Stimulated activated naive CD8-positive, alpha-beta T cell treated with anti-CD3 and anti-CD28 coated beads, Interleukin-15, amount 100 ng/mL, for 72 hours (primary cell): Measurements from ENCODE around the gene APBA3.

ENCODE experiments used
- ATAC-seq: fragments of 150-1000 bp; cut with Tn5 transposase; 2 replicates; pipeline ENCODE4 v1.10.0; 2021; ENCODE audit warnings: mild to moderate bottlenecking, moderate library complexity
- DNase-seq, 2 donors: peaks; one replicate each; pipeline ENCODE4 v3.0.0; 2021 to 2022
- H3K27ac Mint-ChIP-seq, 2 donors: one replicate each; pipeline ENCODE4 v1.8.0; 2022; ENCODE audit warnings: mild to moderate bottlenecking in 2 of 2, mixed read lengths in 2 of 2, moderate library complexity in 2 of 2
- H3K27me3 Mint-ChIP-seq: one replicate; pipeline ENCODE4 v1.8.0; 2022; ENCODE audit warnings: mixed read lengths
- H3K4me1 Mint-ChIP-seq: one replicate; pipeline ENCODE4 v1.8.0; 2022; ENCODE audit warnings: mild to moderate bottlenecking, mixed read lengths
- H3K4me3 Mint-ChIP-seq, 2 donors: one replicate each; pipeline ENCODE4 v1.8.0; 2022; ENCODE audit warnings: mild to moderate bottlenecking in 2 of 2, mixed read lengths in 2 of 2, moderate library complexity in 1 of 2
- H3K9me3 Mint-ChIP-seq, 2 donors: one replicate each; pipeline ENCODE4 v1.8.0; 2022; ENCODE audit warnings: mixed read lengths in 2 of 2

Gene APBA3

GRCh38 chr19:3780786-3781304 lies 19.4 kb upstream of the APBA3 start:
- Mint-ChIP-seq H3K4me1 (peaks cover 14% of the 10 kb centered on the region), H3K4me3 (no peak overlapping the region), H3K27me3 (no peaks in the 10 kb centered on the region), H3K27ac (no peak overlapping the region), H3K9me3 (peaks cover 12 to 17% of the 10 kb centered on the region in 2 donors)
- ATAC-seq (no peak), DNase-seq (no peak)

DNA sequence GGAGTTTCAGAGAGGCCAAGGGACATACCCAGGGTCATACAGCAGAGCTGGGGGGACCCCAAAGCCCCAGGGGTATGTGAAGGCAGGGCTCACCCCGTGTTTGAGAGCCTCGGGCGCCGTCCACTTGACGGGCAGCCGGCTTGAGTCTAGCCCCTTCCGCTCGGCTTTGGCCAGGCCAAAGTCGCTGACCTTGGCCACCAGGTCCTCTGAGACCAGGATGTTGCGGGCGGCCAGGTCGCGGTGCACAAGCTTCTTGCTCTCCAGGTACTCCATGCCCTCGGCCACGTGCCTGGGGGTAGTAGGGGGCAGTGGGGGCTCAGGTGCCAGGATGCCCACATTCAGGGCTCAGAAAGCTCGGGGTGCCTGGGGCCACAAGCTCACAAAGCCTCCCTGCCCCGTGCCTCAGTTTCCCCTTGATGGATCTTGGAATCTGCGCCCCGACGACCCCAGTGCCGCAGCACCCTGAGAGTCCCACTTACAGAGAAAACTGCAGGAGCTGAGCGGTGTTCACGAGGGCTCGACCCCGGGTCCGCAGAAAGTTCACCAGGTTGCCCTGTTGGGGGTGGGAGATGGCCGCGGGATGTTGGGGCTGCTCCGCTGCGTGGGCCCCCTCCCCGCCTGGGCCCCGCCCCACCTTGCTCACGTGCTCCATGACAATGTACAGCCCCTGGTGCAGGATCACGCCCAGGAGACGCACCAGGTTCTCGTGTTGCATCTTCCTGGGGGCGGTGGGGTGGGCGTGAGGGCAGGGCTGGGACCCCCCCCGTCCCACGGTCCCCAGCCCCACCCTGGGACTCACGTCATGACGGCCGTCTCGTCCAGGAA lies 17.6 kb upstream of the APBA3 start:
- DNase-seq (no peak), ATAC-seq (no peak)
- H3K27me3 Mint-ChIP-seq, result no peaks in the 10 kb centered on the region
- H3K4me3 Mint-ChIP-seq, result no peak overlapping the region
- peaks cover 12 to 17% of the 10 kb centered on the region in 2 donors for H3K9me3 Mint-ChIP-seq
- peaks cover under 1% of the 10 kb centered on the region for H3K4me1 Mint-ChIP-seq
- no peak overlapping the region for H3K27ac Mint-ChIP-seq

GRCh38 chr19:3778104-3778867 lies 16.8 kb upstream of the APBA3 start:
- DNase-seq (no peak), ATAC-seq (no peak)
- Mint-ChIP-seq H3K27ac (no peak overlapping the region), H3K4me3 (no peak overlapping the region), H3K4me1 (no peaks in the 10 kb centered on the region), H3K9me3 (peaks cover 12 to 17% of the 10 kb centered on the region in 2 donors), H3K27me3 (no peaks in the 10 kb centered on the region)

GRCh38 chr19:3776479-3777040 lies 15.1 kb upstream of the APBA3 start:
- H3K27me3 Mint-ChIP-seq, result no peaks in the 10 kb centered on the region
- H3K9me3 Mint-ChIP-seq, result peaks cover 3 to 5% of the 10 kb centered on the region in 2 donors
- H3K4me1 Mint-ChIP-seq, result no peaks in the 10 kb centered on the region
- H3K27ac Mint-ChIP-seq, result no peak overlapping the region
- H3K4me3 Mint-ChIP-seq, result no peak overlapping the region
- DNase-seq (no peak), ATAC-seq (no peak)

DNA sequence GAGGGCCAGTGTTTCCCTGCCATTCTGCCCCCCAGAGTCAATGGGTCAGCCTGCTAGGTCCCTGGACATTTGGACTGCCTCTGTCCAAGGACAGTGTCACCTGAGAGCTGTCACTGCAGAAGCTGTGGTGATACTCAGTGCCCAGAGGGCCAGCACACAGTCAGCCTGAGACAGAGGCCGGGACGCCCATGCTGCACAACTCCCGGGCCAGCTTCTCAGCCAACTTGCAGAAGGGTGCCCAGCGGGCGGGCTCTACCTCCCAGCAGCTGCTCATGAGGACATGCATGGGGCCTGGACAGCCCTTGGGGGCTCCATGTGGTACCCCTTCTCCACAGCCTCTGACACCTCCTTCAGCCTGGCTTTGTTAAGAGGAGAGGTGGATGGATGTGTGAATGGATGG lies 14.3 kb upstream of the APBA3 start:
- Mint-ChIP-seq H3K4me3 (no peak overlapping the region), H3K9me3 (no peaks in the 10 kb centered on the region), H3K4me1 (no peaks in the 10 kb centered on the region), H3K27ac (no peak overlapping the region), H3K27me3 (no peaks in the 10 kb centered on the region)
- ATAC-seq (no peak), DNase-seq (no peak)

DNA sequence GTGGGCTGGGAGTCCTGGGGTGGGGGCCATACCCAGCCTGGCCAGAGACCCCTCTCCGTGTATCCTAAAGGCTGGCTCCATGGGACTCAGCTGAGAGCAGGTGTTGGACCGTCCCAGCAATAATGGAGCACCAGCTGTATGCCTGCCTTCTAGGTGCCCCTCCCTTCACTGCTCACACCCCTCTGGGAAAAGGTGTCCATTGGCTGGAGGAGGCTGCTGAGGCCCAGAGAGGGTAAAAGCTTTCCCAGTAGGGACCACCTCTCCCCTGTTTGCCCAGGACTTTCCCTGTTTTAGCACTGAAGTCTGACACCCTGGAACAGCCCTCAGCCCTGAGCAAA lies 13.9 kb upstream of the APBA3 start:
- H3K4me3 Mint-ChIP-seq, result no peak overlapping the region
- no peak for ATAC-seq
- H3K4me1 Mint-ChIP-seq, result no peaks in the 10 kb centered on the region
- no peak for DNase-seq
- no peaks in the 10 kb centered on the region for H3K9me3 Mint-ChIP-seq
- H3K27me3 Mint-ChIP-seq, result no peaks in the 10 kb centered on the region
- H3K27ac Mint-ChIP-seq, result no peak overlapping the region

DNA sequence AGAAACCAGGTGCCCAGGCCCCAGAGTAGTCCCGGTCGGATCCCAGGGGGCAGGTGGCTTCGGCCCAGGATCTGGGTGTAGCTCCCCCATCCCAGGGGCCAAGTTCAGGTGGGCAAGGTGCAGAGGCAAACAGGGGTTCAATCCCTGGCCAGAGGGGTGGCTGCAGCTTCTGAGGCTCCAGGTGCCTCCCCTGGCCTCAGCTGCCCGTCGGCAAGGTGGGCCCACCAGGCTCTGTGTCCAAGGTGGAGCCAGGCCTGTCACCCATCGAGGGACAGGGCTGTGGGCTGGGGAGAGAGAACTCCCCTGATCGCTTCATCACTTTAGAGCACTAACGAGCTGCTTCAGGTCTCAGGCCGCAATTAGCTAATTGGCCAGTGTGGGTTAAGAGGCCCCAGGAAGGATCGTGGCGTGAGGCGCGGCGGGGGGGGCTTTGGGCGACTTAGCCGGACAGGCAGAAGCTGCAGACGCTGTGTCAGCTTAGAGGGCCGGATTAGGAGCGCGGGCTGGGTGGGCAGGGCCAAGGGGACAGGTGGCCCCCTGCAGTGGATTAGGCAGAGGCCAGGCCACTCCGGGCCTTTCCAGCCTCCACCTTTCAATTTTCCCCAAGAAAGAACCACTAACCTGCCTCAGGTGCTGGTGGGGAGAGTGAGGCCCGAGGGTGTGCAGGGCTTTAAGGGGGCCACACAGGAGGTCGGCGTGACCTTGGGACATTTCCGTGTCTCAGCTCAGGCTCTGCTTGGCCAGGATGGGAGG lies 13.3 kb upstream of the APBA3 start:
- Mint-ChIP-seq H3K27ac (no peak overlapping the region), H3K9me3 (no peaks in the 10 kb centered on the region), H3K4me1 (no peaks in the 10 kb centered on the region), H3K4me3 (no peak overlapping the region), H3K27me3 (no peaks in the 10 kb centered on the region)
- DNase-seq, result no peak
- no peak for ATAC-seq

DNA sequence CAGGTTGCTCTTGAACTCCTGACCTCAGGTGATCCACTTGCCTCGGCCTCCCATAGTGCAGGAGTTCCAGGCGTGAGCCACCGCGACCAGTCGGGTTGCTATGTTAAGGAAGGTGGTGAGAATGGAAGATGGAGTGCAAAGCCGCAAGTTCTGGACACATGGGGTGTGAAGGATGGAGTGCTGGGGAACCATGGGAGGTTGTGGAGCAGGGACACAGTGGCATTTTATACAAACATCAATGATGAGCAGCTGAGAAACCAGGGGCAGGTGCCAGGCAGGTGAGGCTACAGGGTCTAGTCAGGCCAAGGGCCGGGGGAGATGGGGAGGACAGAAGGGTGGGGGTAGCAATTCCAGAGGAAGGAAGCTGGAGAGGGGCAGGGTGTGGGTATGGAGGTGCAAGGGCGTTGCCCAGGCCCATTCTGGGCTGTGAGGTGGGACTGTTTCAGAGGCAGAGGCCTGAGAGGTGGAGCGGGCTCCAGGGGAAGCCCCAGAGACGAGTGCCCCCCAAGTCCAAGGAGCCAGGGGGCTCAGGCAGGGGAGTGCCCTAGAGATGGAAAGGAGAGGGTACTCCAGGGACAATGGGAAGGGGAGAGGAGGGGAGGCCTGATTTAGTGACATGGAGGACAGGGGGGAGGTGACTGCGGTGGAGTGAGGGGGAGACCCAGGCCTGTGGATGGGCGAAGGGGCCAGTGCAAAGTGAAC lies 12.5 kb upstream of the APBA3 start:
- ATAC-seq (no peak), DNase-seq (no peak)
- Mint-ChIP-seq H3K27ac (no peak overlapping the region), H3K27me3 (no peaks in the 10 kb centered on the region), H3K4me3 (no peak overlapping the region), H3K4me1 (no peaks in the 10 kb centered on the region), H3K9me3 (no peaks in the 10 kb centered on the region)

- no peaks in the 10 kb centered on the region for H3K9me3 Mint-ChIP-seq
- no peak for ATAC-seq
- H3K27me3 Mint-ChIP-seq, result no peaks in the 10 kb centered on the region
- peaks cover under 1% of the 10 kb centered on the region for H3K4me1 Mint-ChIP-seq
- no peak within 1 kb of the TSS for H3K4me3 Mint-ChIP-seq
- H3K27ac Mint-ChIP-seq, result peak within 1 kb of the TSS; percentile 44 to 64
- no peak for DNase-seq
These were observed 10.5 kb upstream of the APBA3 start, which contains the start of gene RAX2 for GRCh38 chr19:3771906-3772455. RAX2 (minus strand) TSS chr19:3772228; CDS start chr19:3771742, 486 bp downstream.

DNA sequence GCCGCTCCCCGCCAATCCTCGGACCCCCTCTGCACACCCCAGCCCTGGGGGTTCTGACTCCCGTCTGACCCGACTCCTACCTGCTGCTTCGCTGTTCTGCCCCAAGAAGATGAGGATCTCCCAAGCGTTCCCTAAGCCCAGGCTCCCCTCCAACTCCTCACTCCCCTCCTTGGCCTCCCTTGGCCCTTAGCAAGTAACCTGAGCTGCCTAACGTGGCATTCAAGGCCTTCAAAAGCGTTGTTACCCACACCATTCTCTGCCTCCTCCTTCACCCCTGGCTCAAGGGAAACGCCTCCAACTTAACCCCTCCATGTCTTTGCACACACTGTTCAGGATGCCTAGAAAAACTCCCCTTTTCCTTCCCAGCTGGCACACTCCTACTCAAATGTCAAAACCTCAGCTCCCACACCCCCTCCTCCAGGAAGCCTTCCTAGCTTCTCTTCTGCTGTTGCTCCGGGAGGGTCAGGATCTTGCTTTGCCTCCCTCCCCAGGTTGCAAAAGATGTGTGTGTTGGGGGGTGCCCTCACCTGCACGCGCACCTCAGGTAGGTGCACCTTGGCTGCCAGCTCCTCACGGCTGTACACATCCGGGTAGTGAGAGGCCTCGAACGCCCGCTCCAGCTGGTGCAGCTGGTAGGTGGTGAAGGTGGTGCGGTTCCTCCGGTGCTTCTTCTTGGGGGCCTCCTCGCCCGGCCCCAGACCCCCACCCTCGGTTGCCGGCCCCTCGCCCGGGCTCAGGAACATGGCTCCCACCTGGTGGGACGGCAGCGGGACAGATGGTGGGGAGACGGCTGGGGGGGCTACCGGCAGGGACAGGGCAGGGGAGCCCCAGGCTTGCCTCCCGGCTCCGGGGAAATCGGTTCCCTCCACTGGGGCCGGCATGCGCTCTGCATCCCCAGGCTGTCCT lies 9.8 kb upstream of the APBA3 start:
- Mint-ChIP-seq H3K27ac (no peak overlapping the region), H3K4me3 (no peak overlapping the region), H3K9me3 (no peaks in the 10 kb centered on the region), H3K27me3 (no peaks in the 10 kb centered on the region), H3K4me1 (peaks cover 8% of the 10 kb centered on the region)
- DNase-seq (no peak), ATAC-seq (no peak)

DNA sequence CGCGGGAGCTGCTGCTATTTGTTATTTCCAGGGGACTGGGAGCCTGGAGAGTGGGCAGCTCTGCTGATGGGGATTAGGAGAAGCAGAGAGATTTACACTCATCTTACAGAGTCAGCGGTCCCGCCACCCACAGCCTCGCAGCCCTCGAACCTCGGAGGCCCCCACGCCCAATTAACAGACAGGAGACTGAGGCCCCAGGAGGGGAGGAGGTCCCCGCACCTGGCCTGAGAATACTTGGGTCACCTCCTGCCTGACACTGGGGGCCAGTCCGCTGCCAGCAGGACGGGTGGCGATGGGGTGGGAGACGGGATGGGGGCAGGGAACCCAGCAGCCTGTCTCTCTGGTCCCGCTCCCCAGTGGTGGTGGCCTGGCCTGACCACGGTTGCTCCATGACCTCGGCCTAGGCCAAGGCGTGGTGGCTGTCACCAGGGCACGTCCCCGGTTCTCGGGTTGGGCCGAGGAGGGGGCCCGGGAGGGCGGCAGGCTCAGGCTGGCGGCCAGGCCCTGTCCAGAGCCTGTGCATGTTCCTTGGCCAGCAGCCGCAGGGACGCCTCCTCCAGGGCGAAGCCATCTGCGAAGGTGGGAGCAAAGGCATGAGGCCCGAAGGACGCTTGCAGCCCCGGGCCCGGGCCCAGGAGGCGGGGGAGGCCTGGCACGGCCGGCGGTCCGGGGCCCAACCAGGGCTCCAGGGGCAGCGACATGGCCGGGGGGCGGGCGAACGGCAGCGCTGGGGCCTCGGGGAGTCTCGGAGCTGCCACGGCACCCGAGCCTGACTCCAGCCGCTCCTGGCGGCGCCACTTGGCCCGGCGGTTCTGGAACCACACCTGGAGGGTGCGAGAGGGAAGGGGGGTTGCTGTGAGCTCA lies 8.9 kb upstream of the APBA3 start:
- Mint-ChIP-seq H3K27me3 (no peaks in the 10 kb centered on the region), H3K27ac (no peak overlapping the region), H3K4me1 (peaks cover 13% of the 10 kb centered on the region), H3K9me3 (no peaks in the 10 kb centered on the region), H3K4me3 (no peak overlapping the region)
- ATAC-seq (no peak), DNase-seq (no peak)

DNA sequence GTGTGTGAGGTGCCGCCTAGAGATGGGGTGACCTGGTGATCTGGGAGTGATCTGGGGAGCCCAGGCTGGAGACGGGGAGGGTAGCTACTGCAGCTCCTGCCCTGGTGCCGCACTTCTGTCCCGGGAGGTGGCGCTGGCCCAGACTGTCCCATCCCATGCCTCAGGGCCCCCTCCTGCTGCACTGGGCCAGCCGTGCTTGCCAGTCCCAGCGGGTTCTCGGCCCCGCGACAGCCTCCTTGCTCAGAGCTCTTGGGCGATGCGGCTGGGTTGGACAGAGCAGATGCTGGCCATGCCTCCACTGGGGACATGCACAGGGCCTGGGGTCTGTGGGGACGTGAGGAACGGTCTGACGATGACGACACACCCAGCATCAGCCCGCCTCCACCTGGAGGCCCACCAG lies 8.0 kb upstream of the APBA3 start:
- peaks cover 13% of the 10 kb centered on the region for H3K4me1 Mint-ChIP-seq
- no peak overlapping the region for H3K4me3 Mint-ChIP-seq
- DNase-seq, result no peak
- H3K27ac Mint-ChIP-seq, result no peak overlapping the region
- peak; percentile 11 for ATAC-seq
- H3K9me3 Mint-ChIP-seq, result no peaks in the 10 kb centered on the region
- no peaks in the 10 kb centered on the region for H3K27me3 Mint-ChIP-seq

DNA sequence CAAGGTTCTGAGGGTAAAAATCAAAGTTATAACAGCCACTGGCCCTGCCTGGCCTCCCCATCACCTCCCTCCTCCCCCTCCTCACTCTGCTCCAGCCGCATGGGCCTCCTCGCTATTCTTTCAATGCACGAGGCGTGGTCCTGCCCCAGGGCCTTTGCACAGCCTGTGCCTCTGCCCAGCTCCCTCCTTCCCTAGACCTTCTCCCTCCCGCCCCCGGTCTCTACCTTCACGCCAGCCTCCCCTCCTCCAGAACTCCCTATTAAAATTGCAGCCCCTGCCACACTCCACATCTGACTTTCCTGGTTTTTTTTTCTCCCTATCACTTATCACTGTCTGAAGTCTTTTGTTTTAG lies 7.2 kb upstream of the APBA3 start:
- no peak overlapping the region for H3K27ac Mint-ChIP-seq
- H3K4me3 Mint-ChIP-seq, result no peak overlapping the region
- peaks cover 13% of the 10 kb centered on the region for H3K4me1 Mint-ChIP-seq
- ATAC-seq (no peak), DNase-seq (no peak)
- no peaks in the 10 kb centered on the region for H3K27me3 Mint-ChIP-seq
- no peaks in the 10 kb centered on the region for H3K9me3 Mint-ChIP-seq
